ENCODE measurements around the gene RPL3. TPM values are rescaled to one million over a fixed set of nuclear protein-coding genes. Genes with fewer than 3 reads are reported as not detected.
A peak's percentile ranks its signal among the peaks of the same experiment; 100 is the strongest.

Gene RPL3
- polyA plus RNA-seq, 1 donor (not counting 4 experiments of a cell fraction or from before 2014, with no cell fraction given) = 2,538 TPM

GRCh38 chr22:39297490-39298240, 21.8 kb downstream of the RPL3 start:
- Histone ChIP-seq H3K27ac (ENCODE audit: control insufficient read depth, insufficient read depth, low read length) (peak overlapping the region; percentile 49), H3K4me1 (ENCODE audit: control insufficient read depth, extremely low read depth, insufficient read depth, low read length) (peaks cover 47% of the 10 kb centered on the region), H3K9me1 (ENCODE audit: control insufficient read depth, extremely low read depth, insufficient read depth, low read length) (no peaks in the 10 kb centered on the region), H3K79me2 (ENCODE audit: control insufficient read depth, insufficient read depth, low read length) (no peaks in the 10 kb centered on the region), H3K9ac (ENCODE audit: control insufficient read depth, extremely low read depth, insufficient read depth, low read length) (peak overlapping the region; percentile 60), H3K27me3 (ENCODE audit: control insufficient read depth, extremely low read depth, insufficient read depth, low read length) (no peaks in the 10 kb centered on the region), H3K4me2 (ENCODE audit: control insufficient read depth, extremely low read depth, insufficient read depth, low read depth, low read length) (peak overlapping the region; percentile 3), H3K9me3 (ENCODE audit: control insufficient read depth, low read depth, low read length) (no peaks in the 10 kb centered on the region), H3K4me3 (ENCODE audit: control insufficient read depth in 2 of 3, extremely low read depth in 1 of 3, insufficient read depth in 2 of 3, low read depth in 1 of 3, low read length in 3 of 3) (no peak overlapping the region), H2AFZ (ENCODE audit: control insufficient read depth, low read length) (peak overlapping the region; percentile 51), H3K36me3 (ENCODE audit: control insufficient read depth in 2 of 2, extremely low read depth in 1 of 2, insufficient read depth in 2 of 2, low read length in 2 of 2) (no peaks in the 10 kb centered on the region), H4K20me1 (ENCODE audit: control insufficient read depth, extremely low read depth, insufficient read depth, low read length) (no peaks in the 10 kb centered on the region)
- dilution Hi-C loops (cut with MboI; ENCODE audit: extremely low pct_ligation_motif_present, low sequenced_read_pairs) = no loop called here
- FAIRE-seq = no peak
- no peak for DNase-seq (ENCODE audit: low read depth, low spot score)
- TF ChIP-seq CTCF (optimal IDR thresholded peaks at IDR 0.05 in 1 of 3, IDR thresholded peaks at IDR 0.05 in 1 of 3, conservative IDR thresholded peaks at IDR 0.05 in 1 of 3; ENCODE audit: extremely low read depth in 1 of 3, insufficient read depth in 2 of 3, low read length in 3 of 3) = peak in 1 of 3 experiments; percentile 3
- no peak for TF ChIP-seq EZH2 (IDR thresholded peaks at IDR 0.05; ENCODE audit: low read length)

- dilution Hi-C loops (cut with MboI; ENCODE audit: extremely low pct_ligation_motif_present, low sequenced_read_pairs) = no loop called here
- no peak for DNase-seq (ENCODE audit: low read depth, low spot score)
- Histone ChIP-seq H3K4me3 (ENCODE audit: control insufficient read depth in 2 of 3, extremely low read depth in 1 of 3, insufficient read depth in 2 of 3, low read depth in 1 of 3, low read length in 3 of 3) (no peak overlapping the region), H3K9me1 (ENCODE audit: control insufficient read depth, extremely low read depth, insufficient read depth, low read length) (no peaks in the 10 kb centered on the region), H2AFZ (ENCODE audit: control insufficient read depth, low read length) (peak overlapping the region; percentile 66), H3K36me3 (ENCODE audit: control insufficient read depth in 2 of 2, extremely low read depth in 1 of 2, insufficient read depth in 2 of 2, low read length in 2 of 2) (no peaks in the 10 kb centered on the region), H3K4me2 (ENCODE audit: control insufficient read depth, extremely low read depth, insufficient read depth, low read depth, low read length) (peak overlapping the region; percentile 3), H3K79me2 (ENCODE audit: control insufficient read depth, insufficient read depth, low read length) (no peaks in the 10 kb centered on the region), H3K27ac (ENCODE audit: control insufficient read depth, insufficient read depth, low read length) (peak overlapping the region; percentile 49), H3K4me1 (ENCODE audit: control insufficient read depth, extremely low read depth, insufficient read depth, low read length) (peaks cover 53% of the 10 kb centered on the region), H3K9me3 (ENCODE audit: control insufficient read depth, low read depth, low read length) (no peaks in the 10 kb centered on the region), H3K9ac (ENCODE audit: control insufficient read depth, extremely low read depth, insufficient read depth, low read length) (peak overlapping the region; percentile 60), H3K27me3 (ENCODE audit: control insufficient read depth, extremely low read depth, insufficient read depth, low read length) (no peaks in the 10 kb centered on the region), H4K20me1 (ENCODE audit: control insufficient read depth, extremely low read depth, insufficient read depth, low read length) (no peaks in the 10 kb centered on the region)
- TF ChIP-seq CTCF (optimal IDR thresholded peaks at IDR 0.05 in 1 of 3, IDR thresholded peaks at IDR 0.05 in 1 of 3, conservative IDR thresholded peaks at IDR 0.05 in 1 of 3; ENCODE audit: extremely low read depth in 1 of 3, insufficient read depth in 2 of 3, low read length in 3 of 3) (no peak), EZH2 (IDR thresholded peaks at IDR 0.05; ENCODE audit: low read length) (no peak)
- peak; percentile 52 for FAIRE-seq
These were observed 22.4 kb downstream of the RPL3 start for GRCh38 chr22:39296981-39297489.
